Nephron (organoid): Measurements from ENCODE around the gene COL4A4.

ENCODE experiments used
- H3K27ac Mint-ChIP-seq, 3 experiments: 2 replicates each; pipeline ENCODE4 v1.8.0; 2020; ENCODE audit warnings: mixed read lengths in 3 of 3, mild to moderate bottlenecking in 2 of 3, moderate library complexity in 1 of 3
- H3K27me3 Mint-ChIP-seq: 2 replicates; pipeline ENCODE4 v1.8.0; 2021; ENCODE audit warnings: low read depth, mild to moderate bottlenecking, moderate library complexity, mixed read lengths
- H3K36me3 Mint-ChIP-seq: 2 replicates; pipeline ENCODE4 v1.8.0; 2020; ENCODE audit warnings: low read depth, mixed read lengths
- H3K4me1 Mint-ChIP-seq: 2 replicates; pipeline ENCODE4 v1.8.0; 2020; ENCODE audit warnings: mixed read lengths
- H3K4me3 Mint-ChIP-seq, 3 experiments: 2 replicates each; pipeline ENCODE4 v1.8.0; 2020; ENCODE audit warnings: mild to moderate bottlenecking in 3 of 3, mixed read lengths in 3 of 3, moderate library complexity in 2 of 3
- H3K9me3 Mint-ChIP-seq: 2 replicates; pipeline ENCODE4 v1.8.0; 2020; ENCODE audit warnings: mixed read lengths
- TF ChIP-seq, protein P1 (sequence below), 3 experiments: fragments of 200-600 bp; sonication (generic); IDR thresholded peaks; one replicate each; pipeline ENCODE4 v1.5.0; 2021; ENCODE audit warnings: antibody characterized with exemption in 3 of 3; ENCODE audit not compliant: unreplicated experiment in 3 of 3

COL4A4 gene

DNA sequence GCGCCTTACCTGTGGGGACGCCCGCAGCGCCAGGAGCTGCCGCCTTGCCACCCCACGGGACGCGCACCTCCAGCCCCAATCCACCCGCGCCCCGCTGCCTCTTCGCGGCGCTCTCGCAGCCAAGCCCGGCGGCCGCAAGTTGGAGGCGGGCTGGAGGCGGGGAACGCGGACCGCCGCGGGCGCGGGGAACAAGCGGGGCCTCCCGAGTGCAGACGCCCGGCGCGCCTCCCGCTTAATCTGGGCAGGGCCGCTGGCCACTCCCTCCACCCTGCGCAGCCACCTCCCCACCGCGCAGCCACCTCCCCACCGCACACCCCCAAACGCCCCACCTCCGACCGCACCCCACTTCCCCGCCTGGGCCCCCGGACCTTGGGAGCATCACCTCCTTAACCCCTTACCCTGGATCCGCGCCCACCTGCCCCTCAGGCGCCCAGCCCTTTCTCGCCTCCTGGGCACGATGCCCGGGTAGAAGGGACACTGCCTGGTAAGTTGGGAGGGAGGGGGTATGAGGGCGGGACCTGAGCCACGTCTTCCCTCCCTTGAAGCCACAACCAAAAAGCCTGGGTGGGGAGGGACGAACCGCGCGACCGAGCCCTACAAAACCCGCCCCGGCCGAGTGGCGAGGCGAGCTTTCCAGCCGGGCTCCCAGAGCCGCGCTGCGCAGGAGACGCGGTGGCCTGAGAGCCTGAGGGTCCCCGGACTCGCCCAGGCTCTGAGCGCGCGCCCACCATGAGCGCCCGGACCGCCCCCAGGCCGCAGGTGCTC, at the start of gene COL4A4, which contains the start of gene COL4A3:
TSS of gene COL4A4 (minus strand) at position 208 of the 765 bp plus-strand sequence. CDS start 16,722 bp downstream, outside the sequence.
TSS of gene COL4A3 (plus strand) at position 627 of the 765 bp plus-strand sequence. CDS start at position 730, 103 bp downstream.
- Mint-ChIP-seq H3K27ac (no peak within 1 kb of the TSS), H3K9me3 (peaks cover 18% of the 10 kb centered on the region), H3K4me3 (peak within 1 kb of the TSS; percentile 82 to 87 (median 86)), H3K4me1 (peaks cover 5% of the 10 kb centered on the region), H3K36me3 (no peaks in the 10 kb centered on the region), H3K27me3 (peaks cover 91% of the 10 kb centered on the region)
- TF ChIP-seq, protein P1, sequence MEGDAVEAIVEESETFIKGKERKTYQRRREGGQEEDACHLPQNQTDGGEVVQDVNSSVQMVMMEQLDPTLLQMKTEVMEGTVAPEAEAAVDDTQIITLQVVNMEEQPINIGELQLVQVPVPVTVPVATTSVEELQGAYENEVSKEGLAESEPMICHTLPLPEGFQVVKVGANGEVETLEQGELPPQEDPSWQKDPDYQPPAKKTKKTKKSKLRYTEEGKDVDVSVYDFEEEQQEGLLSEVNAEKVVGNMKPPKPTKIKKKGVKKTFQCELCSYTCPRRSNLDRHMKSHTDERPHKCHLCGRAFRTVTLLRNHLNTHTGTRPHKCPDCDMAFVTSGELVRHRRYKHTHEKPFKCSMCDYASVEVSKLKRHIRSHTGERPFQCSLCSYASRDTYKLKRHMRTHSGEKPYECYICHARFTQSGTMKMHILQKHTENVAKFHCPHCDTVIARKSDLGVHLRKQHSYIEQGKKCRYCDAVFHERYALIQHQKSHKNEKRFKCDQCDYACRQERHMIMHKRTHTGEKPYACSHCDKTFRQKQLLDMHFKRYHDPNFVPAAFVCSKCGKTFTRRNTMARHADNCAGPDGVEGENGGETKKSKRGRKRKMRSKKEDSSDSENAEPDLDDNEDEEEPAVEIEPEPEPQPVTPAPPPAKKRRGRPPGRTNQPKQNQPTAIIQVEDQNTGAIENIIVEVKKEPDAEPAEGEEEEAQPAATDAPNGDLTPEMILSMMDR (IDR thresholded peaks at IDR 0.05; ENCODE audit: unreplicated experiment in 3 of 3), result no peak

DNA sequence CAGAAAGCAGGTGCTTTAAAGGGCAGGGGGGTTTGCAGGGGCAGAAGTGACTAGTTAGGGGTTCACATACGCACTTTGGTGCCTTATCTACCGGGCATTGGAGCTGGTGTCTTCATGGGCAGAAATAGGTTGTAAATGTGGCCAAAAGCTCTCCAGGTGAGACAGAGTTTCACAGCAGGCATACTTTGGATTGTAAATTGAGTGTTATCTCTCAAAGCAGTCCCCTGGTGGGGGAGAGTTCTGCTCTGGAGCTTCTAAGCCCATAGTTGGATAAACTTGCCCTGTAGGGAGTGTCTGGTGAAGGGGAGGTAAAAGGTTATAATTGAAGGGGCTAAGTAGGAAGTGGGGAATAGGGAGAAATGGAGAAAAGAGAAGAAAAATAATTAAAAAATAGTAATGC, 43.6 kb upstream of the COL4A4 start:
- no peaks in the 10 kb centered on the region for H3K9me3 Mint-ChIP-seq
- H3K4me3 Mint-ChIP-seq, result no peak overlapping the region
- TF ChIP-seq, protein P1 (IDR thresholded peaks at IDR 0.05; ENCODE audit: unreplicated experiment in 3 of 3), result no peak
- H3K27ac Mint-ChIP-seq, result no peak overlapping the region
- H3K4me1 Mint-ChIP-seq, result no peaks in the 10 kb centered on the region
- H3K27me3 Mint-ChIP-seq, result no peaks in the 10 kb centered on the region
- no peaks in the 10 kb centered on the region for H3K36me3 Mint-ChIP-seq

DNA sequence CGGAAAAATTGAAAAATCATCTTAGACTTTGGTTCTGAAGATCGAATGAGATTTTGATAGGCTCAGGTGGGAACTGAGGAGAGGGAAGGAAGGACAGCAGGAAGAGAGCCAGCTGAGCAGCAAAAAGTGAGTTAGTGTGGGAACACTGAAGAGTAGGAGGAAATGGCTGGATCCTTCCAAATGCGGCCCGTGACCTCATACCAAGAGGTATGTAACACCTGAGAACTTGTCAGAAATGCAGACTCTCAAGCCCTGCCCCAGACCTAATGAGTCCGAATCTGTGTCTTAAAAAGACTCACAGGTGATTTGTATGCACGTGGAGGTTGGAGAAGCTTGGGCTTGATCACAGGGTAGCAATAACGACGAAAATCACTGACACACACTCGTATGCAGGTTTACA, 42.4 kb upstream of the COL4A4 start:
- no peak overlapping the region for H3K27ac Mint-ChIP-seq
- no peaks in the 10 kb centered on the region for H3K9me3 Mint-ChIP-seq
- TF ChIP-seq, protein P1 (IDR thresholded peaks at IDR 0.05; ENCODE audit: unreplicated experiment in 3 of 3), result no peak
- H3K4me3 Mint-ChIP-seq, result no peak overlapping the region
- H3K27me3 Mint-ChIP-seq, result no peaks in the 10 kb centered on the region
- no peaks in the 10 kb centered on the region for H3K36me3 Mint-ChIP-seq
- no peaks in the 10 kb centered on the region for H3K4me1 Mint-ChIP-seq

DNA sequence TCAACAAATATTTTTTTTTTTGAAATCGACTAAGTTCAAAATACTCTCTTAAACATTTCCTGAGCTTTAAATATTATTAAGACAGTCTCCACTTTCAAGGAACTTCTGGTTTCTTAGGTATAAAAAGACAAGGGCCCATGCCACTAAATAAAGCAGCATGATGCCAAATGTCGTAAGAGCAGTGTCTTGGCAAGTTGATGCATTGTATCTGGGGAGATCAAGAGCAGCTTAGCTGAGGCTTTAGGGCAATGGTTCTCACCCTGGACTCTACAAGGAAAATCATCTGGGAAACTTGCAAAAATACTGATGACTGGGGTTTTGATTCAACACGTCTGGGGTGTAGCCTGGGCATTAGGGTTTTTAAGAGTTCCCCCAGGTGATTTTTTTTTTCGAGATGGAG, 41.7 kb upstream of the COL4A4 start:
- Mint-ChIP-seq H3K36me3 (no peaks in the 10 kb centered on the region), H3K4me1 (no peaks in the 10 kb centered on the region), H3K27me3 (no peaks in the 10 kb centered on the region), H3K9me3 (no peaks in the 10 kb centered on the region), H3K4me3 (no peak overlapping the region), H3K27ac (no peak overlapping the region)
- TF ChIP-seq, protein P1 (IDR thresholded peaks at IDR 0.05; ENCODE audit: unreplicated experiment in 3 of 3), result no peak

DNA sequence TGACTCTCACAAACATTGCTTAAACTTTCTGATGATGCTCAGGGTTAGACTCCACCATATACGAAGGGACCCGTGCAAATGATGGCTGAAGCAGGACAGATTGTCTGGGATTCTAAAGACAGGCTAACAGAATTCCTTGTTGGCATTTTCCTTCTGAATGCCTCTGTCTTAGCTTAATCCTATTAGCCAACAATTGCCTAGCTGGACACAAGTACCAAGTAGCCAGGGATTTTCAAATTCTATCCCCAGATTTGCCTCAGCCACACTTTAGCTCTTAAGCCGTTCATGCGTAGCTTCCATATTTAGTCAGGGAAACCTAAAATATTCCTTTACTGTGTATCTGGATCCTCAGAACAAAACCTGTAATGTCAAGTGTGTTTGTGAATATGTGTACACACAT, 40.4 kb upstream of the COL4A4 start:
- no peaks in the 10 kb centered on the region for H3K36me3 Mint-ChIP-seq
- no peak overlapping the region for H3K4me3 Mint-ChIP-seq
- H3K27me3 Mint-ChIP-seq, result no peaks in the 10 kb centered on the region
- no peaks in the 10 kb centered on the region for H3K4me1 Mint-ChIP-seq
- TF ChIP-seq, protein P1 (IDR thresholded peaks at IDR 0.05; ENCODE audit: unreplicated experiment in 3 of 3), result no peak
- H3K27ac Mint-ChIP-seq, result peak overlapping the region in 1 of 3 experiments; percentile 27
- no peaks in the 10 kb centered on the region for H3K9me3 Mint-ChIP-seq

DNA sequence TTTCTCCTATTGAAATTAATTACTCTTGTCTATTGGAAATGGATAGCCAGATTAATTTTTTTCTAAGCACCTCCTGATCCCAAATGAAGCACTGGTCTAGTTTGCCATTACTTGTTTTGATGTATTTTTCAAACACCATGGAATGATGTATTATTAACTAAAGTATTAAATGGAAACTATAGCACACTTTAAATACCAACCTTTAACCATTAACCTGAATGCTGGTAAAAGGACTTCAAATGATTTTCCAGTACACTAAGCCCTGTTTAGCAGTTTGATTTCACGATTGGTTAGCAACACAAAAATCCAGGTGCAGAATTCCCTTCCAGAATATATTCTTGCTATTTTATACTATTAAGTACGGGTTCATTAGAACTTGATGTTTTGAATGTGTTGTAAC, 37.8 kb upstream of the COL4A4 start:
- H3K4me3 Mint-ChIP-seq, result no peak overlapping the region
- TF ChIP-seq, protein P1 (IDR thresholded peaks at IDR 0.05; ENCODE audit: unreplicated experiment in 3 of 3), result no peak
- no peaks in the 10 kb centered on the region for H3K27me3 Mint-ChIP-seq
- H3K9me3 Mint-ChIP-seq, result no peaks in the 10 kb centered on the region
- H3K4me1 Mint-ChIP-seq, result no peaks in the 10 kb centered on the region
- H3K27ac Mint-ChIP-seq, result peak overlapping the region; percentile 91 to 96 (median 91)
- H3K36me3 Mint-ChIP-seq, result no peaks in the 10 kb centered on the region
